Stimulated activated CD4-positive, alpha-beta T cell treated with anti-CD3 and anti-CD28 coated beads, Interleukin-4, amount 100 ng/mL, for 24 hours (primary cell): Measurements from ENCODE around the gene C1QTNF6.

Experiments used
- DNase-seq: peaks from one replicate; pipeline ENCODE4 v3.0.0-alpha.2; 2020

Gene C1QTNF6

GRCh38 chr22:37139762-37140161 is 48.3 kb downstream of the C1QTNF6 start:
- DNase-seq = no peak

- no peak for DNase-seq
These were observed 49.0 kb downstream of the C1QTNF6 start for GRCh38 chr22:37138849-37139561.

- peak; percentile 58 for DNase-seq
These were observed 50.0 kb downstream of the C1QTNF6 start for GRCh38 chr22:37137903-37138665.

- no peak for DNase-seq
These were observed 50.9 kb downstream of the C1QTNF6 start for GRCh38 chr22:37137131-37137530.

GRCh38 chr22:37135023-37135422 is 53.0 kb downstream of the C1QTNF6 start:
- no peak for DNase-seq

GRCh38 chr22:37133304-37134018 is 54.6 kb downstream of the C1QTNF6 start:
- DNase-seq = no peak

- no peak for DNase-seq
These were observed 55.3 kb downstream of the C1QTNF6 start for GRCh38 chr22:37132773-37133172.
